Motor neuron (in vitro differentiated cells): ENCODE results near the gene ACBD6. TPM values are rescaled to one million over a fixed set of nuclear protein-coding genes. Genes with fewer than 3 reads are reported as not detected.
A peak's percentile ranks its signal among the peaks of the same experiment; 100 is the strongest.

Source experiments
- ATAC-seq, 8 experiments: fragments of 200-7000 bp; cut with Tn5 transposase; replicated peaks in 6 of 8; 2 replicates each; pipeline ENCODE4 v1.8.0; 2021; ENCODE audit warnings: mild to moderate bottlenecking in 8 of 8, moderate library complexity in 8 of 8
- H3K27ac ChIP-seq, 2 donors: fragments of 250-450 bp; sonication (Bioruptor Pico); 2 replicates each; pipeline ENCODE4 v1.9.0; 2021; ENCODE audit warnings: antibody characterized with exemption in 2 of 2, mild to moderate bottlenecking in 2 of 2, moderate library complexity in 1 of 2
- H3K4me1 ChIP-seq, 2 donors: fragments of 250-450 bp; sonication (Bioruptor Pico); replicated peaks in 1 of 2; 2 replicates each; pipeline ENCODE4 v1.6.1; 2021; ENCODE audit warnings: antibody characterized with exemption in 2 of 2, mild to moderate bottlenecking in 2 of 2, moderate library complexity in 1 of 2
- H3K4me3 ChIP-seq, 5 donors: fragments of 250-450 bp; sonication (Bioruptor Pico); 2 replicates each; pipeline ENCODE4 v1.9.0; 2021; ENCODE audit warnings: antibody characterized with exemption in 5 of 5, mild to moderate bottlenecking in 5 of 5, moderate library complexity in 4 of 5
- WGBS, 10 experiments: fragments of 450-650 bp; shearing (Covaris generic); methylation state at CpG; one replicate each; pipeline ENCODE4 v1.0.0; 2022; 5-methylcytosine and 5-hydroxymethylcytosine counted together
- in situ Hi-C, 9 experiments: fragments of 400-800 bp; cut with MboI; loops; one replicate each; pipeline ENCODE4 v1.15.0; 2021; ENCODE audit warnings: low sequenced_read_pairs in 9 of 9, low pct_unique_long_range_greater_than_20kb in 2 of 9; ENCODE audit not compliant: unreplicated experiment in 9 of 9
- total RNA-seq, 8 experiments: library from RNA; unstranded; fragments of 300-600 nt; gene quantifications; 2 replicates each; pipeline versions ENCODE4 v1.2.3 to v1.2.4, GENCODE V29; 2022

ACBD6 gene
- total RNA-seq, 8 experiments from 2014 or later: 62.2 to 113 (median 89.6) TPM

DNA sequence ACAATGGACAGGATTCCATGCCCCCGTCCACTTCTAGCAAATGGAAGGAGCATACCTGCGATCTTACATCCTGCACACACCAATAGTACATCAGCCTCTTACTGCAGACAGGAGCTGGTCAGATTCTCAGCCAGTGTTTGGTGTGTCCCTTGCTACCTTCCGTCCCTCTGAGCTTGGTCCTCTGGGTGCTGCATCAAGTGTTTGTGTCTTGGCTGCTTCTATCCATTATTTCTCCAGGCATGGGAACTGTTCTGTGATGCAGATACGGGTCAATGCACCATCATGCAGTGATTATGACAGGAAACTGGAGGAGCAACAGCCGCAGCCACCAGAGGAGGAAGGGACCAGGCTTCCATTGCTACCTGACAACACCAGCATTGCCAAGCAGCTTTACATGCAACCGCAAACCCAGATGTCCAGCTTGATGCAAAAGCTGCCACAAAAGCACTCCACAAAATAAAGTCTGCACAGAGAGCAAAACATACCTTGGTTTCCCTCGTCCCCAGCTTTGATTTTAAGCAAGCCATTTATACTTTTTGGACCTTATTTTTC is 34.5 kb upstream of the ACBD6 start:
- H3K27ac ChIP-seq: no peak overlapping the region
- WGBS, 10 experiments: 0 to 97% (median 73%) methylated on average over 2 to 7 of the region's 7 CpGs; no CpG with 5 or more reads in 1 of the 10 experiments
- ATAC-seq: peak in 1 of 8 experiments; percentile 29
- H3K4me1 ChIP-seq: peaks cover 12 to 14% of the 10 kb centered on the region in 2 donors
- H3K4me3 ChIP-seq: no peak overlapping the region
- in situ Hi-C loops: no loop called here

DNA sequence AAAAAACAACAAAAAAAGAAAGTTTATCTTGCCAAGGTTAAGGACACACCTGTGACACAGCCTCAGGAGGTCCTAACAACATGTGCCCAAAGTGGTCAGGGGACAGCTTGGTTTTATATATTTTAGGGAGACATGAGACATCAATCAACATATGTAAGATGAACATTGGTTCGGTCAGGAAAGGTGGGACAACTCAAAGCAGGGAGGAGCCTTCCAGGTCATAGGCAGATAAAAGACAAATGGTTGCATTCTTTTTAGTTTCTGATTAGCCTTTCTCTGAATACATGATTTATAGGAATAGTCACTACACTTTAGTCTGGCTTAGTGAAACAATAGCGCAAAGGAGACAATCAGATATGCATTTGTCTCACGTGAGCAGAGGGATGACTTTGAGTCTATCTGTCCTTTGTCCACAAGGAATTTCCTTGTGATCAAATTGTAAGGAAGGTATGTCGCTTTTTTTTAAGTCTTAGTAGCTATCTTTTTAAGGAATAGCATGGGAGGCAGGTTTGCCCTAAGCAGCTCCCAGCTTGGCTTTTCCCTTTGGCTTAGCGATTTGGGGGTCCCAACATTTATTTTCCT is 33.1 kb upstream of the ACBD6 start:
- in situ Hi-C loops: no loop called here
- Histone ChIP-seq H3K4me3 (no peak overlapping the region), H3K27ac (no peak overlapping the region), H3K4me1 (peaks cover 12 to 14% of the 10 kb centered on the region in 2 donors)
- 51 to 92% (median 79%) methylated on average over 2 to 5 of the region's 5 CpGs; no CpG with 5 or more reads in 1 of the 10 experiments for WGBS, 10 experiments
- no peak for ATAC-seq

DNA sequence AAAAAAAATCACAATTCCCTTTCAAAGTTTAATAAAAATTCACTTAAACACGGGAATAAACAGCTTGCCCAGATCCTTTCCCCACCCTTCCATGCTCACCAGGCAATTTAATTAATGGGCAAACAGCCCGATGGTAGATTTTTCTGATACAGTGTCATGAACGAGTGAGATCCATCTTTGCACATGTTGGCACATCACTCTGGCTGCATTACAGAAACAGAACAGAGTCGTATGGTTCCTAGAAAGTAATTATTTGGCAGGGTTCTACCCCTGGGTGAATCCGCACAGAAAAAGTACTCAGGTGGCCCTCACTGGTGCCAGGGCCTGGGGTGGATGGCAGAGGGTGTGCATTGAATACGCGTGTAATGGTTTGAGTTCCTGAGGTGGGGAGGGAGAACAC is 31.8 kb upstream of the ACBD6 start:
- peaks cover 12 to 14% of the 10 kb centered on the region in 2 donors for H3K4me1 ChIP-seq
- no peak for ATAC-seq
- in situ Hi-C loops: no loop called here
- no peak overlapping the region for H3K4me3 ChIP-seq
- no peak overlapping the region for H3K27ac ChIP-seq
- WGBS, 10 experiments: 26 to 100% (median 91%) methylated on average over 4 to 7 of the region's 7 CpGs; no CpG with 5 or more reads in 1 of the 10 experiments

DNA sequence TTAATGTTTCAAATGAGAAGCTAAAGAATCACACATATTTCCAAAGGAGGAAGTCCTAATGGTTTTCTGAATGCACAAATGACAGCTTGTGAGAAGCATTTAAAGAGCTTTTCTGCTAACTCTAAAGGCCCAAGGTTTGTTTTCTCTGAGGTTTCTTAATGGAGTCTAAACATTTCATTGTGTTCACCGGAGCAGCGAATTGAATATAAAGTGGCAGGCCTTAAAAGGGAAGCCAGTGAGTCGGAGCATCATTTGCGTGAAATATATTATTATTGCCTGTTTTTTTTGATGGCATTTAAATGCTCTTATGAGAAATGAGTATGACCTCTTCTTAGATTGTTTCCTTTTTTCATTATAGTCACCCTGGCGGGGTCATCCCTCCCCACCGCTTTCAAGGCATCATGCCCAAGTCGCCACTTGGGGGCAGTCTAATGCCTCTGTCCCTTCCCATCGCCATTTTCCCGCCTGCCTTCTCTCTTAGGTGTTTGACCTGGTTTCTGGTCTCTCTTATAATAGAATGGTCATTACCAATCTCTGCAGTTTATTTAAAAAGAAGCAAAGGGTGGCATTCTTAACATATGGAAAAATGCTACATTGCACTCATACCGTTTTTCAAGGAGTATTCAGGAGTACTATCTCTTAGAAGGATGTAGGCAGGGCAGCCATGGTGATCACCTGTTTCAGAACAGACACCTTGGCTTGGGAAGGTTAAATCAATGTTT is 31.1 kb upstream of the ACBD6 start:
- 31 to 71% (median 50%) methylated on average over 2 to 10 of the region's 10 CpGs; no CpG with 5 or more reads in 1 of the 10 experiments for WGBS, 10 experiments
- Histone ChIP-seq H3K27ac (no peak overlapping the region), H3K4me1 (peaks cover 12 to 14% of the 10 kb centered on the region in 2 donors), H3K4me3 (no peak overlapping the region)
- peak; percentile 74 to 97 (median 93) for ATAC-seq
- in situ Hi-C loops: no loop called here

DNA sequence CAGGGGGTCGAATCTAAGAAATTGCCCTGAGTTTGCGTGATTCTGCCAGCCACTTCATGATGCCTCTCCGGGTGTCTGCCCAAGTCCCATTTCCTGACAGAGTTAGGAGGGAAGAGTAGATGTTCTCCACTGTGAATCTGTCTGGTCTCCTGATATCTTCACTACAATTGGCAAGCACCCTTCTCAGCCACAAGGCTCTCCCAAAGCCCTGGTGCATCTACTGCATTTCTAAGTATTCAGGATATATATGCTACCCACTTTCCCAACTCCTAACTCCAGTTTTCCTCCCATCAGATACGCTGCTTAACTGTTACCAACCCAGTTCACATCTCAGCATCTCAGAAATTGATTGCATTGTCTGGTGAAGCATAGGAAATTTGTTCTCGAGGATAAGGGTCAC is 30.5 kb upstream of the ACBD6 start:
- peak in 2 of 8 experiments; percentile 2 to 12 for ATAC-seq
- no peak overlapping the region for H3K4me3 ChIP-seq
- in situ Hi-C loops: no loop called here
- 0 to 94% (median 80%) methylated on average over 1 to 5 of the region's 5 CpGs; no CpG with 5 or more reads in 1 of the 10 experiments for WGBS, 10 experiments
- no peak overlapping the region for H3K27ac ChIP-seq
- H3K4me1 ChIP-seq: peaks cover 12 to 14% of the 10 kb centered on the region in 2 donors

DNA sequence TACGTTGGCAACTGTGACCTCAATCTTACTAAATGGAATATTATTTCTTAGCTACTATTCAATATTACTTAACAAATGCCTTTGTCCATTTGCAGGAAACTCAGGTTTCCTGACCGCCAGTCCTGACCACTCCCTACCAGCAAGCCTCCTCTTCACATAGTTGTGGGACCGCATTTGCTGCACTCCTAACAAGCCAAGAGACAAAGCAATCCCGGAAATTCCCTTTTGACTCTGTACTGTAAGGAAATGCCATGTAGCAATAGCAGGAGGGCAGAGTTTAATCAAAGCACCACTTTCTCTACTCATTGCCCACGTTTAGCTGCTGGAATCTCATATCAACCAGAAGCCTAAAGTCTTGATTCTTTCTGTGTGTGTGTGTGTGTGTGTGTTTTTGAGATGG is 28.1 kb upstream of the ACBD6 start:
- ATAC-seq: peak in 3 of 8 experiments; percentile 48 to 77 (median 73)
- peaks cover 12 to 18% of the 10 kb centered on the region in 2 donors for H3K4me1 ChIP-seq
- no peak overlapping the region for H3K27ac ChIP-seq
- H3K4me3 ChIP-seq: no peak overlapping the region
- WGBS, 10 experiments: 0 to 92% (median 74%) methylated on average over 1 to 5 of the region's 5 CpGs; no CpG with 5 or more reads in 1 of the 10 experiments
- in situ Hi-C loops: no loop called here

DNA sequence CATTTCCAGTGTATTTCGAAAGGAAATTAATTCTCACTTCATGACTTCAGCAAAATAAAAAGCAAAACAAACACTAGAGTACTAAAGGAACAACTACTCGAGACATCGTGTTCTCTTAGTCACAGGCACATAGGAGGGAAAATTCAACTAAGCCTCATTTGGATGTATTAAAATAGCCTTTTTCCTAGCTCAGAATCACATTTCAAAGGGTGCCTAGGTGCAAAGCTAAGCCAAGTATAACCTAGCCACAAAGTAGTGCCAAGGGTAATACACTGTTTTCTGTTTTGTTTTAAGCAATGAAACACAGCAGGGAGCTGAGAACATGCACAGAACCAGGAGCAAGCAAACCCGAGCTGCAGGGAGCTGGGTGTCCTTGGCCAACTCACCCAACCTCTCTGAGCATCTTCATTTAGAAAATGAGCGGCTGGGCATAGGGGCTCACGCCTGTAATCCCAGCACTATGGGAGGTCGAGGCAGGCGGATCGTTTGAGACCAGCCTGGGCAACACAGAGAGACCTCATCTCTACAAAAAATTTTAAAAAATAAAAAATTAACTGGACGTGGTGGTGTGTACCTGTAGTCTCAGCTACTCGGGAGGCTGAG is 26.6 kb upstream of the ACBD6 start:
- H3K4me1 ChIP-seq: peaks cover 17 to 23% of the 10 kb centered on the region in 2 donors
- H3K27ac ChIP-seq: no peak overlapping the region
- ATAC-seq: no peak
- WGBS, 10 experiments: 60 to 100% (median 87%) methylated on average over 1 to 11 of the region's 11 CpGs
- in situ Hi-C loops: no loop called here
- H3K4me3 ChIP-seq: no peak overlapping the region

DNA sequence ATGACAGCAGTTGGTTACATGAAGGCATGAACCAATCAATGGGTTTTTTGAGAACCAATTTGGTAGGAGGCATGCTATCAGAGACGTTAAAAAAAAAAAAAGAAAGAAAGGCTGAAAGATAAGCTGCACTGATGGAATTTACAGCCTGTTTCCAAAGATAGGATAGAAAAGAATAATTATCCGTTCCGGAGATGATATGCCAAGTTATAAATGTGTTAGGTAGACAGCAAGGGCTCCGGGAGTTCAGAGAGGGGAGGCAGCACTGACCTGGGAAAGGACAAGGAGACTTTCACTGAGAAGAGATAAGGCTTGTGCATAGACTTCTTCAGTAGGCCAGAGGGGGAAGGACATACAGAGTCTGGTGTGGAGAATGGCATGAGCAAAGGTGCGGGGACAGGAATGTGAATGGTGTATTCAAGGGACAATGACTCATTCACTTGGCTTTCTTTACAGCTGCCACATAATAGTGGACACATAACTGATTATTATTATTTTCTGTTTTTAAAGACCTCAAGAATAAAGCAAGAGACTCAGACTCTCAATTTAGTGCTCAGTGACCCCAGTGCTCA is 24.8 kb upstream of the ACBD6 start:
- WGBS, 10 experiments: 53 to 100% (median 88%) methylated on average over 3 to 5 of the region's 5 CpGs
- no peak for ATAC-seq

DNA sequence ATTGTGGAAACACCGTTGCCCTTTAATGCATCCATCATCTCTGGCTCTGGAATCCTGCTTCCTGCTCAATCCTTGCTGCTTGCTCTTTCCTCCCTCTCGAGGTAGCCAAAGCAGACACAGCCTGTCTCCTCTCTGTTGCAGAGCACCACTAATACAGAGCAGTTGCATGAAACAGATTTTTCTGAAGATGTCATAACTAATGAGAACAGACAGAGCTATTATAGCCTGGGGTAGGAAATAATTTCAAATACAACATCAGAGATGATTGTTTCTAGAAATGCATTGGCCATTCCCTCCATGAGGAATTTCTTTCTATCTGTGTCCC is 23.3 kb upstream of the ACBD6 start:
- Histone ChIP-seq H3K27ac (no peak overlapping the region), H3K4me3 (no peak overlapping the region), H3K4me1 (peaks cover 8 to 13% of the 10 kb centered on the region in 2 donors)
- in situ Hi-C loops: no loop called here
- WGBS, 10 experiments: 0 to 67% (median 30%) methylated on average over 1 to 2 of the region's 2 CpGs; no CpG with 5 or more reads in 2 of the 10 experiments
- peak in 5 of 8 experiments; percentile 60 to 88 (median 69) for ATAC-seq

More for the DNA sequence above, 24.8 kb upstream of the ACBD6 start:
- H3K4me1 ChIP-seq: peaks cover 8 to 13% of the 10 kb centered on the region in 2 donors
- no peak overlapping the region for H3K4me3 ChIP-seq
- H3K27ac ChIP-seq: no peak overlapping the region
- in situ Hi-C loops: no loop called here

DNA sequence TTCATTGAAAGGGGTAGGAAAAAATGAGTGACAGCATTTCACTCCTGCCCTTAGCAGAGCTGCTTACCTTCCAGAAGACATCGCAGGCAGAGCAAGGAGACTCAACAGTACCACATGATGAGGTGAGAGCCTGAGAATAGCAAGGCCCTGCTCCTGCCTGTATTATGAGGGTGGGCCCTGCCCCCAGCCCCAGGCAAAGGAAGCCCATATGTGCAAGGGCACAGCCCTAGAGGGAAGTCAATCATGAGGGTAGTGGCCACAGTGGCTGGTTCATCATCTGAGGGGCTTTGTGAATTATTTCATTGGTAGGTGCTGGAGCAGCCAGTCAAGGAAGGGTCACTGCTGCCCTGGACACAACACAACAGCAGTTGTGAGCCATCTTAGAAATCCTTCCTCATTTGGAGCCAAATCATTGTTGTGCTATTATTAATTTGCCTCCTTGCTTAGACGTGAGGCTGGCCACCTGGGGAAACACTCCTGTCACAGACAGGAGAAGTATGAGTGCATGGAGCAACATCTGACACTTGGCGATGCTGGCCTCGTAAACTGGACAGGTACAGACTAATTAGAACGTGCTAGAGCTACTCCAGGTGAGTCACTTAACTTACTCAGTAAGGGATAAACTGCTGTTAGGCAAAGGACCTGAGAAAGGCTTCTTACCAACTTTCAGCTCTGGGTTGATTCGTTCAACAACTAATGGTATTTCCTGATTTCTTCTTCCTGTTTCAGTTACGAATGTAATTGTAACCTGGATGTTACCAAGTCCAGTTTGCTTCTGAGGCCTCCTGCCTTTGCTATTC is 22.7 kb upstream of the ACBD6 start:
- ATAC-seq: peak in 3 of 8 experiments; percentile 21 to 32 (median 25)
- WGBS, 10 experiments: 17 to 100% (median 66%) methylated on average over 1 to 6 of the region's 7 CpGs; no CpG with 5 or more reads in 2 of the 10 experiments
- in situ Hi-C loops: loop anchor here (25.0 kb wide), 4 partner anchors 337 to 887 kb away; no protein-coding TSS in a partner anchor
- H3K27ac ChIP-seq: no peak overlapping the region
- no peak overlapping the region for H3K4me3 ChIP-seq
- peaks cover 8 to 13% of the 10 kb centered on the region in 2 donors for H3K4me1 ChIP-seq

DNA sequence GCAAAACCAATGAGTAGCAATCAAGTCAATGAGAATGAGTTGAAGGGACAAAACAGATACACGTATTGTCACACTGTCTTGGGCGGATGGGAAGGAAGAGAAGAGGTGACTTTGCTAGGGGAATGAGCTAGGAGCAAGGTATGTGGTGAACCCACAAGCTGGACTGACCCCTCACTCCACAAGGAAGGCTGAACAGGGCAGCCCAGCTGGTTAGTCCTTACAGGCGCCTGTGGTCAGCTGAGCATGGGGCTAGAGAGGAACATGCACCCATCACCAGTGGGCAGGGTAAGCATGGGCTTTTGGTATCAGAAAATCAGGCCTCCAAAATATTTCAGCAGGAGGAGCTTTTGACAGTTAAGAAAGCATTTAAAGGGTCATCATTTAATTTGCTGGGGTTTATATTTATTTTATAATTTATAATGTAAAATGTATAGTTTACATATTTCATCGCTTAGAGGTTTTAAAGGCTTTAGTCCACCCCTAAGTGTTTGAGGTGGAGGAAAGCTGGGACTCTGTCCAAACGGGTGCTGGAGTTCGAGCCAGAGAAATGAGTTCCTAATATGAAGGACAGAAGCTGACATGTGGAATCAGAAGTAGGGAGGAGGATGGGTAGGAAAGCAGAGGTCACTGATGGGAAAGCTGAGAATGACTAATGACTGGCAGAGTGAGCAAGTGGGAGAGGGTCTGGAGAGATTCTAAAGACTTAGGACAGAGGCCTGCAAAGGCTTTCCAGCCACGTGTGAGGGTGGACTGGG is 22.0 kb upstream of the ACBD6 start:
- H3K27ac ChIP-seq: no peak overlapping the region
- in situ Hi-C loops: loop anchor here (25.0 kb wide), 4 partner anchors 338 to 888 kb away; no protein-coding TSS in a partner anchor
- no peak overlapping the region for H3K4me3 ChIP-seq
- peak in 2 of 8 experiments; percentile 23 to 39 for ATAC-seq
- WGBS, 10 experiments: 32 to 91% (median 75%) methylated on average over 1 to 7 of the region's 7 CpGs; no CpG with 5 or more reads in 1 of the 10 experiments
- peaks cover 8 to 13% of the 10 kb centered on the region in 2 donors for H3K4me1 ChIP-seq
